Vagina (tissue), 2 donors: ENCODE measurements around the gene RRAS. TPM values are rescaled to one million over a fixed set of nuclear protein-coding genes. Genes with fewer than 3 reads are reported as not detected.

Source experiments
- DNase-seq, 2 donors: peaks; one replicate each; pipeline ENCODE4 v3.0.0-alpha.2; 2017; ENCODE audit errors: extremely low spot score in 2 of 2
- H3K27ac ChIP-seq: fragments of 200-600 bp; sonication (generic); one replicate; pipeline ENCODE4 v1.5.1; 2019
- H3K27me3 ChIP-seq: fragments of 200-600 bp; sonication (generic); one replicate; pipeline ENCODE4 v1.5.1; 2019
- H3K36me3 ChIP-seq, 2 donors: fragments of 200-600 bp; sonication (generic); one replicate each; pipeline ENCODE4 v1.5.1; 2017 to 2019
- H3K4me1 ChIP-seq: fragments of 200-600 bp; sonication (generic); one replicate; pipeline ENCODE4 v1.5.1; 2019
- H3K4me3 ChIP-seq, 2 donors: fragments of 200-600 bp; sonication (generic); 1 replicate in 1 of 2; 2 replicates in 1 of 2; pipeline ENCODE4 v1.5.1; 2016 to 2019
- H3K9me3 ChIP-seq: fragments of 200-600 bp; sonication (generic); one replicate; pipeline ENCODE4 v1.5.1; 2019
- CTCF ChIP-seq, 3 experiments: fragments of 450-650 bp in 2 of 3; fragments of 200-600 bp in 1 of 3; sonication (generic) in 1 of 3; IDR thresholded peaks; one replicate each; pipeline ENCODE4 v1.5.1; 2017 to 2019; ENCODE audit warnings: antibody characterized with exemption in 3 of 3, mild to moderate bottlenecking in 2 of 3, moderate library complexity in 2 of 3
- POLR2A ChIP-seq, 2 donors: fragments of 450-650 bp; IDR thresholded peaks; one replicate each; pipeline ENCODE4 v1.6.1; 2017; ENCODE audit warnings: antibody characterized with exemption in 2 of 2, mild to moderate bottlenecking in 2 of 2, moderate library complexity in 2 of 2
- POLR2AphosphoS5 ChIP-seq, 2 donors: sonication (generic); formaldehyde crosslinking; IDR thresholded peaks; one replicate each; pipeline ENCODE4 v1.9.0; 2017; ENCODE audit warnings: antibody characterized with exemption in 2 of 2, mild to moderate bottlenecking in 2 of 2, low read depth in 1 of 2; ENCODE audit not compliant: insufficient read depth in 1 of 2
- intact Hi-C: fragments of 100-400 bp; cut with DNase I; formaldehyde crosslinking; loops from one replicate; pipeline ENCODE4 v1.15.1; 2023
- microRNA-seq: library from miRNA; unstranded; fragments of <30 nt; microRNA quantifications from one replicate; pipeline ENCODE4, GENCODE V29; 2017; ENCODE audit warnings: borderline number of aligned reads, borderline replicate concordance
- small RNA-seq: library from RNA; depleted of rRNA; stranded (forward); fragments of <200 nt; gene quantifications from one replicate; pipeline ENCODE3, GENCODE V24; 2016
- total RNA-seq: library from RNA; depleted of rRNA; stranded (reverse); fragments of >200 nt; gene quantifications from one replicate; pipeline ENCODE4 v1.2.3, GENCODE V29; 2016

The RRAS gene
- total RNA-seq, 1 donor from 2014 or later, result 112 TPM

- Histone ChIP-seq H3K27me3 (no peaks in the 10 kb centered on the region), H3K36me3 (peaks cover 0 to 9% of the 10 kb centered on the region in 2 donors), H3K4me1 (peaks cover 24% of the 10 kb centered on the region), H3K4me3 (peak overlapping the region; percentile 73 to 83), H3K9me3 (no peaks in the 10 kb centered on the region), H3K27ac (peak overlapping the region; percentile 91)
- intact Hi-C loops, result no loop called here
- TF ChIP-seq CTCF (IDR thresholded peaks at IDR 0.05), result no peak
- peak in 1 of 2 donors; percentile 24 for TF ChIP-seq POLR2A (IDR thresholded peaks at IDR 0.05)
- peak; percentile 52 to 83 for TF ChIP-seq POLR2AphosphoS5 (IDR thresholded peaks at IDR 0.05; ENCODE audit: insufficient read depth in 1 of 2, low read depth in 1 of 2)
- DNase-seq, result peak in 1 of 2 donors; percentile 96
These were observed 49.6 kb downstream of the RRAS start for GRCh38 chr19:49590071-49590970.

DNA sequence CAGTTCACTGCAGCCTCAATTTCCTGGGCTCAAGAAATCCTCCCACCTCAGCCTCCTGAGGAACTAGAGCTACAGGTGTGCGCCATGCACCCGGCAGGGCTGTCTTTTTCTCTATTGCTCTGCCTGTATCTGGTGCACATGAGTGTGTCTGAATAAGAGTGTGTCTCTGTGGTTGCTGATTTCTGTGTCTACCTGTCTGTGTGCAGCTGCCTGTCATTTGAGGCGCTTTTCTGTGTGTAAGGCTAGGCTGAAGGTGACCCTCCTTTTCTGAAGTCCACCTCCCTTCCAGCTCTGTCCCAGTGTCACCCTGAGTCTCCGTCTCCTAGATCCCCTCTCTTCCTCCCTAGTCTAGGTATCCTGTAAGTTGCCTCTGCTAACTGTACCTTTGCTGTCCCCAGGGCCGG, 50.4 kb downstream of the RRAS start:
- Histone ChIP-seq H3K4me3 (peak overlapping the region in 1 of 2 donors; percentile 83), H3K36me3 (peaks cover 0 to under 1% of the 10 kb centered on the region in 2 donors), H3K4me1 (peaks cover 24% of the 10 kb centered on the region), H3K27ac (peak overlapping the region; percentile 91), H3K9me3 (no peaks in the 10 kb centered on the region), H3K27me3 (no peaks in the 10 kb centered on the region)
- no peak for DNase-seq
- TF ChIP-seq CTCF (IDR thresholded peaks at IDR 0.05) (no peak), POLR2AphosphoS5 (IDR thresholded peaks at IDR 0.05; ENCODE audit: insufficient read depth in 1 of 2, low read depth in 1 of 2) (no peak), POLR2A (IDR thresholded peaks at IDR 0.05) (no peak)
- intact Hi-C loops, result no loop called here

DNA sequence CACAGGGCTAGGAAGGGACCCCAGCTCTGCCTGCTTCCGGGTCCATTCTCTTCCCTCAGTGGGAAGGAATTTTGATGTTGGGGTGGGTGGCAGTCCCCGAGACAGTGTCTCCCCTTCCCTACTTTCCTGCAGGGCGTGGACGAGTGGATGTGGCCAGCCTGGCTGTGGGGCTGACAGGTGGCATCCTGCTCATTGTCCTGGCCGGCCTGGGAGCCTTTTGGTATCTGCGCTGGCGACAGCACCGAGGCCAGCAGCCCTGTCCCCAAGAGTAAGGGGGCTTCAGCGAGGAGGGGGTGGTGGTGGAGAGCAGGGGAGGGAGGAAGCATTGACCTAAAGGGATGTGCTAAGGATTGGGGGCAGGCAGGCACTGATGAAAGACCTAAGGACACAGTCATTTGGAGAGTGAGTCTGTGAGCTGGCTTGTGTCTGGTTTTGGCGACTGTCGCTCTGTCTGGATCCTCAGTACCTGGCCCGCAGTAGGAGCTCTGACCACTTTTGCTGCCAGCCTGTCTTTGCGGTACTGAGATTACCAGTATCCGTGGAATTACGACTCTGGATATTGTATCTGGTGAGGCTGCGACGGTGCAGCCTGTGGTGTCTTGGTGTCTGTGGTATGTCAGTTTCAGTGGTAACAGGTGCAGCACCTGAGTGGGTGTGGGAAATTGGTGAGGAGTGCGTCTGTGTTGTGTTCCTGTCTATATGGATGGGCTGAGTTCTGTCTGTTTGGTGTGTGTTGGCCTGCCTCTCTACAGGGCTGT, 51.4 kb downstream of the RRAS start:
- no peaks in the 10 kb centered on the region for H3K36me3 ChIP-seq
- no peak overlapping the region for H3K4me3 ChIP-seq
- H3K9me3 ChIP-seq, result no peaks in the 10 kb centered on the region
- TF ChIP-seq POLR2A (IDR thresholded peaks at IDR 0.05) (no peak), POLR2AphosphoS5 (IDR thresholded peaks at IDR 0.05; ENCODE audit: insufficient read depth in 1 of 2, low read depth in 1 of 2) (no peak), CTCF (IDR thresholded peaks at IDR 0.05) (no peak)
- H3K27me3 ChIP-seq, result no peaks in the 10 kb centered on the region
- no peak overlapping the region for H3K27ac ChIP-seq
- DNase-seq, result no peak
- H3K4me1 ChIP-seq, result peaks cover 20% of the 10 kb centered on the region
- intact Hi-C loops, result no loop called here

DNA sequence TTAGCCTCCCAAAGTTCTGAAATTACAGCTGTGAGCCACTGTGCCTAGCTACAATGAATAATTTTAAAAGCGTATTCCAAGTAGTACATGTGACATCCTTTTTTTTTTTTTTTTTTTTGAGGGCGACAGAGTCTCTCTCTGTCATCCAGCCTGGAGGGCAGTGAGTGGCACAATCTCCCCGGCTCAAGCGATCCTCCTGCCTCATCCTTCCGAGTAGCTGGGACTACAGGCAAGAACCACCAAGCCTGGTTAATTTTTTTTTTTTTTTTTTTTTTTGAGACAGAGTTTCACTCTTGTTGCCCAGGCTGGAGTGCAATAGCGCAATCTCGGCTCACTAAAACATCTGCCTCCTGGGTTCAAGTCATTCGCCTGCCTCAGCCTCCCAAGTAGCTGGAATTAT, 52.7 kb downstream of the RRAS start:
- intact Hi-C loops, result no loop called here
- DNase-seq, result no peak
- no peaks in the 10 kb centered on the region for H3K27me3 ChIP-seq

More for the DNA sequence above, 52.7 kb downstream of the RRAS start:
- H3K9me3 ChIP-seq, result no peaks in the 10 kb centered on the region
- TF ChIP-seq POLR2AphosphoS5 (IDR thresholded peaks at IDR 0.05; ENCODE audit: insufficient read depth in 1 of 2, low read depth in 1 of 2), result no peak
- TF ChIP-seq CTCF (IDR thresholded peaks at IDR 0.05), result no peak
- no peak for TF ChIP-seq POLR2A (IDR thresholded peaks at IDR 0.05)
- H3K27ac ChIP-seq, result no peak overlapping the region
- no peak overlapping the region for H3K4me3 ChIP-seq
- H3K4me1 ChIP-seq, result peaks cover 9% of the 10 kb centered on the region
- no peaks in the 10 kb centered on the region for H3K36me3 ChIP-seq

Small RNA genes lying within 50 kb of the gene (microRNA-seq; reads per million reads assigned to microRNA genes)
- not detected for gene MIR5088

Small RNA genes lying within 50 kb of the gene (small RNA-seq; reads per million reads assigned to genes)
- not detected for gene MIR5088

Other genes starting within 250 kb of the RRAS start
- gene PTH2, start 216.7 kb downstream of the RRAS start, total RNA-seq, result not detected
- gene GFY, start 214.8 kb downstream of the RRAS start, total RNA-seq, result not detected
- gene SLC17A7, start 198.6 kb downstream of the RRAS start, total RNA-seq, result 0.74 TPM
- 96.3 TPM for gene PIH1D1, start 188.3 kb downstream of the RRAS start, total RNA-seq
- 29.5 TPM for gene ALDH16A1, start 186.9 kb downstream of the RRAS start, total RNA-seq
- gene FLT3LG, start 165.9 kb downstream of the RRAS start, total RNA-seq, result 10.1 TPM
- 3,900 TPM for gene RPL13A, start 152.5 kb downstream of the RRAS start, total RNA-seq
- 4,897 TPM for gene RPS11, start 143.7 kb downstream of the RRAS start, total RNA-seq
- 166 TPM for gene FCGRT, start 127.5 kb downstream of the RRAS start, total RNA-seq
- 22.6 TPM for gene RCN3, start 112.1 kb downstream of the RRAS start, total RNA-seq
- 72.2 TPM for gene NOSIP, start 59.6 kb downstream of the RRAS start, total RNA-seq
- gene PRRG2, start 58.8 kb downstream of the RRAS start, total RNA-seq, result 5.4 TPM
- 15.5 TPM for gene PRR12, start 49.0 kb downstream of the RRAS start, total RNA-seq
- 20.4 TPM for gene SCAF1, start 2.1 kb upstream of the RRAS start, total RNA-seq
- gene IRF3, start 25.7 kb upstream of the RRAS start, total RNA-seq, result 59.4 TPM
- gene BCL2L12, start 25.8 kb upstream of the RRAS start, total RNA-seq, result 14.7 TPM
- gene PRMT1, start 37.1 kb upstream of the RRAS start, total RNA-seq, result 156 TPM
- 2.7 TPM for gene ADM5, start 49.5 kb upstream of the RRAS start, total RNA-seq
- 12.3 TPM for gene CPT1C, start 51.0 kb upstream of the RRAS start, total RNA-seq
- gene TSKS, start 123.2 kb upstream of the RRAS start, total RNA-seq, result 1.2 TPM
- gene AP2A1, start 126.9 kb upstream of the RRAS start, total RNA-seq, result 80.8 TPM
- gene FUZ, start 173.1 kb upstream of the RRAS start, total RNA-seq, result 11.5 TPM
- gene MED25, start 178.1 kb upstream of the RRAS start, total RNA-seq, result 25.0 TPM
- 109 TPM for gene PTOV1, start 211.0 kb upstream of the RRAS start, total RNA-seq
- gene PNKP, start 227.4 kb upstream of the RRAS start, total RNA-seq, result 40.3 TPM
- gene AKT1S1, start 237.2 kb upstream of the RRAS start, total RNA-seq, result 16.9 TPM
- 34.9 TPM for gene TBC1D17, start 237.6 kb upstream of the RRAS start, total RNA-seq